HL-60 (cell line): Measurements from ENCODE around the gene CAMSAP1.

ENCODE experiments used
- CTCF ChIP-seq: IDR thresholded peaks from one replicate; pipeline ENCODE4 v1.5.1; 2011; ENCODE audit warnings: low read length, control low read depth, inconsistent platforms; ENCODE audit not compliant: insufficient read depth
- POLR2AphosphoS5 ChIP-seq: IDR thresholded peaks from 2 replicates; pipeline ENCODE4 v1.6.1; 2012; ENCODE audit warnings: low read depth

- TF ChIP-seq CTCF (no peak), POLR2AphosphoS5 (no peak)
Measured at GRCh38 chr9:135879237-135879601, 28.1 kb downstream of the CAMSAP1 start.
